ENCODE measurements around the gene FAM32A.
"Not testable (repeated sequence)": the region's sequence is repeated elsewhere in the genome, so short reads cannot be mapped to it uniquely, and the experiment has no call there.

FAM32A gene

GRCh38 chr19:16175954-16176353 is 9.3 kb upstream of the FAM32A start:
- Histone ChIP-seq H3K27me3 (ENCODE audit: low read depth, low read length) (no peaks in the 10 kb centered on the region), H2AFZ (ENCODE audit: low read depth, low read length) (no peak overlapping the region), H3K27ac (ENCODE audit: low read length) (no peak overlapping the region), H3K4me3 (ENCODE audit: low read length) (no peak overlapping the region), H4K20me1 (ENCODE audit: insufficient read depth, low read length) (no peaks in the 10 kb centered on the region), H3K79me2 (ENCODE audit: low read length) (no peaks in the 10 kb centered on the region), H3K4me1 (ENCODE audit: low read length) (peaks cover 35% of the 10 kb centered on the region), H3K36me3 (replicated peaks; ENCODE audit: low read depth, low read length) (no peaks in the 10 kb centered on the region), H3K9me3 (ENCODE audit: insufficient read depth, low read length) (no peaks in the 10 kb centered on the region), H3K4me2 (ENCODE audit: low read length) (no peak overlapping the region), H3K9ac (ENCODE audit: low read length) (no peak overlapping the region)
- no peak for TF ChIP-seq CTCF (IDR thresholded peaks at IDR 0.05; ENCODE audit: low read depth, low read length)
- no peak for TF ChIP-seq EZH2phosphoT487 (IDR thresholded peaks at IDR 0.05; ENCODE audit: low read depth)

GRCh38 chr19:16178866-16179265 is 6.3 kb upstream of the FAM32A start:
- not testable (repeated sequence) for H3K4me2 ChIP-seq (ENCODE audit: low read length); H3K27ac ChIP-seq (ENCODE audit: low read length); H3K4me3 ChIP-seq (ENCODE audit: low read length); H3K9ac ChIP-seq (ENCODE audit: low read length); H3K27me3 ChIP-seq (ENCODE audit: low read depth, low read length); H4K20me1 ChIP-seq (ENCODE audit: insufficient read depth, low read length); H3K9me3 ChIP-seq (ENCODE audit: insufficient read depth, low read length); H2AFZ ChIP-seq (ENCODE audit: low read depth, low read length); H3K36me3 ChIP-seq (replicated peaks; ENCODE audit: low read depth, low read length); H3K79me2 ChIP-seq (ENCODE audit: low read length)
- peaks cover 31% of the 10 kb centered on the region for H3K4me1 ChIP-seq (ENCODE audit: low read length)

- H3K4me3 ChIP-seq (ENCODE audit: low read length) = no peak overlapping the region
- H3K4me2 ChIP-seq (ENCODE audit: low read length) = no peak overlapping the region
- no peaks in the 10 kb centered on the region for H3K36me3 ChIP-seq (replicated peaks; ENCODE audit: low read depth, low read length)
- no peak for TF ChIP-seq EZH2phosphoT487 (IDR thresholded peaks at IDR 0.05; ENCODE audit: low read depth)
- no peak for TF ChIP-seq CTCF (IDR thresholded peaks at IDR 0.05; ENCODE audit: low read depth, low read length)
- peaks cover 4% of the 10 kb centered on the region for H3K79me2 ChIP-seq (ENCODE audit: low read length)
- H2AFZ ChIP-seq (ENCODE audit: low read depth, low read length) = no peak overlapping the region
- no peaks in the 10 kb centered on the region for H4K20me1 ChIP-seq (ENCODE audit: insufficient read depth, low read length)
- no peaks in the 10 kb centered on the region for H3K9me3 ChIP-seq (ENCODE audit: insufficient read depth, low read length)
- H3K27me3 ChIP-seq (ENCODE audit: low read depth, low read length) = no peaks in the 10 kb centered on the region
- H3K27ac ChIP-seq (ENCODE audit: low read length) = no peak overlapping the region
- H3K9ac ChIP-seq (ENCODE audit: low read length) = no peak overlapping the region
- peaks cover 35% of the 10 kb centered on the region for H3K4me1 ChIP-seq (ENCODE audit: low read length)
Measured at GRCh38 chr19:16180611-16181010, 4.6 kb upstream of the FAM32A start.

- peaks cover 19% of the 10 kb centered on the region for H3K36me3 ChIP-seq (replicated peaks; ENCODE audit: low read depth, low read length)
- H3K4me3 ChIP-seq (ENCODE audit: low read length) = peak overlapping the region; percentile 96
- H3K27me3 ChIP-seq (ENCODE audit: low read depth, low read length) = no peaks in the 10 kb centered on the region
- peak overlapping the region; percentile 81 for H3K4me2 ChIP-seq (ENCODE audit: low read length)
- H3K79me2 ChIP-seq (ENCODE audit: low read length) = peaks cover 28% of the 10 kb centered on the region
- no peaks in the 10 kb centered on the region for H3K9me3 ChIP-seq (ENCODE audit: insufficient read depth, low read length)
- H3K9ac ChIP-seq (ENCODE audit: low read length) = peak overlapping the region; percentile 58
- peak overlapping the region; percentile 80; the same call in 1 of the 2 replicates for H2AFZ ChIP-seq (ENCODE audit: low read depth, low read length)
- H4K20me1 ChIP-seq (ENCODE audit: insufficient read depth, low read length) = no peaks in the 10 kb centered on the region
- peaks cover 35% of the 10 kb centered on the region for H3K4me1 ChIP-seq (ENCODE audit: low read length)
- H3K27ac ChIP-seq (ENCODE audit: low read length) = no peak overlapping the region
- TF ChIP-seq EZH2phosphoT487 (IDR thresholded peaks at IDR 0.05; ENCODE audit: low read depth) (no peak), CTCF (IDR thresholded peaks at IDR 0.05; ENCODE audit: low read depth, low read length) (no peak)
Measured at GRCh38 chr19:16184665-16185122, 516 bp upstream of the FAM32A start.

- H3K36me3 ChIP-seq (replicated peaks; ENCODE audit: low read depth, low read length) = peaks cover 30% of the 10 kb centered on the region
- H3K9ac ChIP-seq (ENCODE audit: low read length) = peak overlapping the region; percentile 92
- H3K27me3 ChIP-seq (ENCODE audit: low read depth, low read length) = no peaks in the 10 kb centered on the region
- peaks cover 28% of the 10 kb centered on the region for H3K4me1 ChIP-seq (ENCODE audit: low read length)
- peaks cover 28% of the 10 kb centered on the region for H3K79me2 ChIP-seq (ENCODE audit: low read length)
- peak overlapping the region; percentile 98 for H3K4me2 ChIP-seq (ENCODE audit: low read length)
- no peaks in the 10 kb centered on the region for H4K20me1 ChIP-seq (ENCODE audit: insufficient read depth, low read length)
- peak overlapping the region; percentile 96 for H3K4me3 ChIP-seq (ENCODE audit: low read length)
- no peak for TF ChIP-seq EZH2phosphoT487 (IDR thresholded peaks at IDR 0.05; ENCODE audit: low read depth)
- TF ChIP-seq CTCF (IDR thresholded peaks at IDR 0.05; ENCODE audit: low read depth, low read length) = peak; percentile 70
- H2AFZ ChIP-seq (ENCODE audit: low read depth, low read length) = 0 out of 2 replicates have a peak overlapping the region, but pooled peaks have one; percentile 79
- H3K9me3 ChIP-seq (ENCODE audit: insufficient read depth, low read length) = no peaks in the 10 kb centered on the region
- H3K27ac ChIP-seq (ENCODE audit: low read length) = peak overlapping the region; percentile 57
Measured at GRCh38 chr19:16185768-16186123, 536 bp downstream of the FAM32A start.
